Measurements from ENCODE around the gene TUBG2.

Gene TUBG2

GRCh38 chr17:42695500-42695899, 36.4 kb downstream of the TUBG2 start:
- H3K4me3 ChIP-seq (ENCODE audit: low read depth, low read length), result no peak overlapping the region

- no peak overlapping the region for H3K4me3 ChIP-seq (ENCODE audit: low read depth, low read length)
These were observed 38.2 kb downstream of the TUBG2 start for GRCh38 chr17:42697108-42697811.

DNA sequence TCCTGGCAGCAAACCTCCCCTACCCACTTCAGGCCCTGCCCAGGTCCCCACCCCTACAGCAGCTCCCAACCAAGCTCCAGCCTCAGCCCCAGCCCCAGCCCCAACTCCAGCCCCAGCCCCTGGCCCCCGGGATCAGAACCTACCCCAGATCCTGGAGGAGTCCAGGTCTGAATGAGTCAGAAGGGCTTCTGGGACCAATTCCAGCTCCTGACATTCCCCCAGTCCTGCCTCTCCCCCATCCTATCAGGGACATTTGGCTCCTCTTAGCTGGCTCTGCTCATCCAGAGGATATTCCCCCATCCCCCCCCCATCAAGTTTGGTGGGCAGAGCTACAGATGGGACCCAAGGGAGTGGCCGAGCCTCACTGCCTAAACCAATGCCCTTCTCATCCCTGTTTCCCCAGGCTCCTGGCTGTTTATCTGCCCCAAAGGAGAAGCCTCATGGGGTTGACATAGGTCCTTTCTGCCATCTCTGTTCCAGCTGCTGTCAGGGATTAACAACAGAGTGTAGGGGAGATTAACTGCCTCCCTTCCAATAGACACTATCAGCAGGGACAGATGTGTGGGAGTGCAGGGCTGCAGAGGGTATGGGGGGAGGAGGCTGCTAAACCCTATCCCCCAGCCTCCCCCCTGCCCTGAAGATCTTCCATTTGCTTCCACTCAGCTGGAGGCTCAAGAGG, 39.8 kb downstream of the TUBG2 start:
- no peak overlapping the region for H3K4me3 ChIP-seq (ENCODE audit: low read depth, low read length)

- H3K4me3 ChIP-seq (ENCODE audit: low read depth, low read length), result no peak overlapping the region
These were observed 40.3 kb downstream of the TUBG2 start for GRCh38 chr17:42699415-42699740.

GRCh38 chr17:42700586-42701289, 41.7 kb downstream of the TUBG2 start:
- no peak overlapping the region for H3K4me3 ChIP-seq (ENCODE audit: low read depth, low read length)

GRCh38 chr17:42702446-42702845, 43.4 kb downstream of the TUBG2 start:
- no peak overlapping the region for H3K4me3 ChIP-seq (ENCODE audit: low read depth, low read length)

GRCh38 chr17:42704490-42704836, 45.4 kb downstream of the TUBG2 start:
- H3K4me3 ChIP-seq (ENCODE audit: low read depth, low read length), result no peak overlapping the region

DNA sequence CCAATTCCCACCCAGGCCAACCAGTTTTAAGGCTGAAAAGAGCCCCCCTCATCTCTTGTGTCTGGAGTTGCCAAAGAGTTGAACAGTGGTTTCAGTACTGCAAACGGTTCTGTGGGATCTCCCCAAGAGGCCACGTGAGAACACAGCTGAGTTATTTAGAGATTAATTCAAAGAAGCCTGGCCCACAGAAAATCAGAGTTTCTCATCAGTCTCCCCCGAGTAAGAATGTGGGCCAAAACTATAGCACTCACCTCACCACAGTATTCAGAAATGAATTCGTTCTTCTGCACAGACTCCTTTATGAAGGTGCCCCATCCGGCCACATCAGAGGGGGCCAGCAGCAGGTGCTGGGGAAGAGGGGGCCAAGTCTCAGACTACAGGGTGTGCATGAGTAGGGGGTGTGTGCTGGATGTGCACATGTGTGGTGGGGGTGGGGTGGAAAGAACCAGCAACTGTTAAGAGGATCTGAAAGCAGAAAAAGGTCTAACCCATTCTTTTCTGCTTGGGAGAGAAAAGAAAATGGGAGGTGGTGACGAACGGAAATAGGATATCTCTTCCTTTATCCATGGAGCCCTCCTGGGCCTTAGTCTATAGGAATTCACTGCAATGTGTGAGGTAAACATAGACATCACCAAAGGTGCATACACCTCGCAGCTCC, 45.9 kb downstream of the TUBG2 start:
- H3K4me3 ChIP-seq (ENCODE audit: low read depth, low read length), result no peak overlapping the region

DNA sequence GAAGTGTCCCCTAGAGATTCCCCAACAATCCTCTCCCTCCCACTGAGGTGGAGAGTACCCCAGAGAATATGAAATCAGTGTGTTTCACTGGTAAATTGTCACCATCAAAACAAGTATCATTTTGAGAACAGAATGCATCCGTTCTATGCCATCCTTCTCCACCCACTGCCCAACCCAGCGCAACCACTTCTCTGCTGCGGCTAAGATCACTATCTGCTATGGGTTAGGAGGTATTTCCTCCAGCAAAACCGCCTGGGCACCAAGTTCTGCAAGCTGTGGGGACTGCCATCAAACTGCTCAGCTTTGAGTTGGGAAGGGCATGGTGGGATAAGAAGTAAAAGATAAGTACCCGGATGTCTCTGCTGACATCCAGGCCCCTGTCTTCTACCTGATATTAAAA, 47.6 kb downstream of the TUBG2 start:
- no peak overlapping the region for H3K4me3 ChIP-seq (ENCODE audit: low read depth, low read length)

GRCh38 chr17:42708588-42708987, 49.5 kb downstream of the TUBG2 start:
- H3K4me3 ChIP-seq (ENCODE audit: low read depth, low read length), result no peak overlapping the region

GRCh38 chr17:42709561-42709960, 50.5 kb downstream of the TUBG2 start:
- no peak overlapping the region for H3K4me3 ChIP-seq (ENCODE audit: low read depth, low read length)
